OCI-LY7 (cell line): Measurements from ENCODE around the gene THAP12.

Experiments
- CTCF ChIP-seq: fragments of 200-600 bp; sonication (generic); conservative IDR thresholded peaks from 2 replicates; pipeline ENCODE4 v1.5.1; 2014; ENCODE audit warnings: mild to moderate bottlenecking, antibody characterized with exemption, low read length, moderate library complexity, mixed read lengths
- EZH2phosphoT487 ChIP-seq: fragments of 200-600 bp; sonication (generic); IDR thresholded peaks from 2 replicates; pipeline ENCODE4 v1.6.1; 2018; ENCODE audit warnings: low read depth, borderline replicate concordance, mild to moderate bottlenecking, mixed run types, antibody characterized with exemption, low read length, moderate library complexity, mixed read lengths

GRCh38 chr11:76391021-76391420 is 10.1 kb upstream of the THAP12 start:
- TF ChIP-seq EZH2phosphoT487, result no peak
- TF ChIP-seq CTCF, result no peak
